VCaP (cell line): ENCODE results near the gene TBCC.
A peak's percentile ranks its signal among the peaks of the same experiment; 100 is the strongest.
"Not testable (repeated sequence)": the region's sequence is repeated elsewhere in the genome, so short reads cannot be mapped to it uniquely, and the experiment has no call there.

Source experiments
- H3K27ac ChIP-seq: fragments of 450-650 bp; 2 replicates; pipeline ENCODE4 v1.5.1; 2017
- TF ChIP-seq, protein P1 (sequence below): fragments of 450-650 bp; conservative IDR thresholded peaks from 2 replicates; pipeline ENCODE4 v1.5.1; 2017; ENCODE audit warnings: mild to moderate bottlenecking, moderate library complexity

The TBCC gene

DNA sequence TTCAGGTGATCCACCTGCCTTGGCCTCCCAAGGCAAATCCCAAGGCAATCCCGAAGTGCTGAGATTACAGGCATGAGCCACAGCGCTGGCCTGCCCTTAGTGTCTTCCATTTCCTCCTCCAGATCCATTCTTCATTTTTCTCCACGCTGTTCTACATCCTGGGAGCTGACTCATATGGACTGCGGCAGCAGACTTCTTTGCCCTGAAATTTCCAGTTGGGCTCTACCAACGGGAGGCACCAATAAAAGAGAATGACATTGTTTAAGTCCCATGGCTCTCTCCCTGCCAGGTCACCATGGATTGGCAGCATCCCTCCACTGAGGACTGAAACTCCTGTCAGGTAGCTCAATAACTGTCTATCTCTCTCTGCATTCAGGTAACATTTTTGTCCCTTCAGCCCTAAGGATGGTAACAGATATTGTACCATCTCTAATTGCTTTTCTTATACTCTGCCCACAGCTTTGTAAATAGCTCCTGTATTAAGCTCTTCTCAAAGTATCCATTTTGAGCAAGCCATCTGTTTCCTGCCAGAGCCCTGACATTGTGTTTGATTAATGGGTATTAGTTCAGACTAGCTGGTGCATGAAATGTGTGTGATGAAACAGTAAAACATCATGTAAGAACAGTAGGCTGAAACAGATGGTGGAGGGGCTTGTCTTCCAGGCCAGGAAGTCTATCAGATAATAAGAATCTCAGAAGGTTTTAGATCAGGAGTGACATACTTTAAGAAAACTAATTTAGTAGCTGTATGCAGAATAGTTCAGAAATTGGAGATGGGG, 3.6 kb downstream of the TBCC start:
- no peak overlapping the region for H3K27ac ChIP-seq
- TF ChIP-seq, protein P1, sequence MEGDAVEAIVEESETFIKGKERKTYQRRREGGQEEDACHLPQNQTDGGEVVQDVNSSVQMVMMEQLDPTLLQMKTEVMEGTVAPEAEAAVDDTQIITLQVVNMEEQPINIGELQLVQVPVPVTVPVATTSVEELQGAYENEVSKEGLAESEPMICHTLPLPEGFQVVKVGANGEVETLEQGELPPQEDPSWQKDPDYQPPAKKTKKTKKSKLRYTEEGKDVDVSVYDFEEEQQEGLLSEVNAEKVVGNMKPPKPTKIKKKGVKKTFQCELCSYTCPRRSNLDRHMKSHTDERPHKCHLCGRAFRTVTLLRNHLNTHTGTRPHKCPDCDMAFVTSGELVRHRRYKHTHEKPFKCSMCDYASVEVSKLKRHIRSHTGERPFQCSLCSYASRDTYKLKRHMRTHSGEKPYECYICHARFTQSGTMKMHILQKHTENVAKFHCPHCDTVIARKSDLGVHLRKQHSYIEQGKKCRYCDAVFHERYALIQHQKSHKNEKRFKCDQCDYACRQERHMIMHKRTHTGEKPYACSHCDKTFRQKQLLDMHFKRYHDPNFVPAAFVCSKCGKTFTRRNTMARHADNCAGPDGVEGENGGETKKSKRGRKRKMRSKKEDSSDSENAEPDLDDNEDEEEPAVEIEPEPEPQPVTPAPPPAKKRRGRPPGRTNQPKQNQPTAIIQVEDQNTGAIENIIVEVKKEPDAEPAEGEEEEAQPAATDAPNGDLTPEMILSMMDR = no peak

DNA sequence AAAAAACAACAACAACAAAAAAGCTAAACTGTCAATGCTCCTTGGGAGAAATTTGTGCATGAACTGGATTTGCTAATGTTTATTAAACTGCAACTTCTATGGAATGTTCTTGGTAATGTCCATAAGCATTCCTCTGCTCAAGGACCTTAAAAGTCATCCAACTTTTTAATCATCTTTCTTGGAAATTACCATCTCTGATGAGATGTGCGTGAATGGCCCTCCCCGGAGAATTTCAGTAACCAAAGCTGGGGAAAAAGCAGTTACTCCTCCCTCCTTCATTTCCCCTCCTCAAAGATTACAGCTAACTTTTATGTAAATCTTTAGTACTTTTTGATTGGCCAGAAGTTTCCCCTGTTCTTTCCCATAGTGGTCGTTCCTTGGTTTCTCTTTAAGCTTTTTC, 5.2 kb downstream of the TBCC start:
- H3K27ac ChIP-seq = no peak overlapping the region
- TF ChIP-seq, protein P1 = no peak

DNA sequence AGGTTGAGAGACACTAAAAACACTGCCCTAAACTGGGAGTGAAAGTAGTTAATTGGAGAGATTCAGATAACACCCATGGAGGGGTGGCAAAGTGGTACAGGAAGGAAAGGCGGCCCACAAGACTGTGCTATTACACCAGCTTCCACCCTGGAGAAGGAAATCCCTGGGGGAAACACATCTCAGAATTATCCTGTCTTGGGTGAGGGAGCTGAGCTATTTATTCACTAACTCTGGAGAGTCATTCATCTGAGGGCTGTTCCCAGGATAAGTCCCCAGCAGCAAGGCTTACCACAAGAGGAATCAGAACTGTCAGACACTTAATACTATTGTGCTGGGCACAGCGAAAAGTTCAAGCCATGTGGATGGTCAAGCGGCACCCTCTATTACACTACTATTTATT, 9.9 kb downstream of the TBCC start:
- TF ChIP-seq, protein P1 = no peak
- H3K27ac ChIP-seq = no peak overlapping the region

DNA sequence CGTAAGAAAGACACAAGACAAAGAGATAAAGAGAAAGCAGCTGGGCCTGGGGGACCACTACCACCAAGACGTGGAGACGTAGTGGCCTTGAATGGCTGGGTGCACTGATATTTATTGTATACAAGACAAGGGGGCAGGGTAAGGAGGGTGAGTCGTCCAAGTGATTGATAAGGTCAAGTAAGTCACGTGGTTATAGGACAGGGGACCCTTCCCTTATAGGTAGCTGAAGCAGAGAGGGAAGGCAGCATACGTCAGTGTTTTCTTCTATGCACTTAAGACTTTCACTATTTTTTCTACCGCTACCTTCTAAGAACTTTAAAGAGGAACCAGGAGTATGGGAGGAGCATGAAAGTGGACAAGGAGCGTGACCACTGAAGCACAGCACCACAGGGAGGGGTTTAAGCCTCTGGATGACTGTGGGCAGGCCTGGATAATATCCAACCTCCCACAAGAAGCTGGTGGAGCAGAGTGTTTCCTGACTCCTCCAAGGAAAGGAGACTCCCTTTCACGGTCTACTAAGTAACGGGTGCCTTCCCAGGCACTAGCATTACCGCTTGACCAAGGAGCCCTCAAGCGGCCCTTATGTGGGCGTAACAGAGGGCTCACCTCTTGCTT, 11.9 kb downstream of the TBCC start:
- H3K27ac ChIP-seq = not testable (repeated sequence)

DNA sequence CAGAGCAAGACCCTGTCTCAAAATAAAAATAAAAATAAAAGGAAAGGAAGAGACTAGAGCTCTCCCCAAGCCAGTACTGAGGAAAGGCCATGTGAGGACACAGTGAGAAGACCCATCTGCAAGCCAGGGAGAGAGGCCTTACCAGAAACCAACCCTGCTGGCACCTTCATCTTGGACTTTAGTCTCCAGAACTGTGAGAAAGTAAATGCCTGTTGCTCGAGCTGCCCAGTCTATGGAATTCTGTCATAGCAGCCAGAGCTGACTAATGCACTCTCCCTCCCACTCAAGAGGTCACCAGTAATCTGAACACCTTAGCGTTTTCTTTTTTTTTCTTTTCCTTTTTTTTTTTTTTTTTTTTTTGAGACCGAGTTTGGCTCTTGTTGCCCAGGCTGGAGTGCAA, 16.2 kb downstream of the TBCC start:
- TF ChIP-seq, protein P1 = no peak
- H3K27ac ChIP-seq = no peak overlapping the region

DNA sequence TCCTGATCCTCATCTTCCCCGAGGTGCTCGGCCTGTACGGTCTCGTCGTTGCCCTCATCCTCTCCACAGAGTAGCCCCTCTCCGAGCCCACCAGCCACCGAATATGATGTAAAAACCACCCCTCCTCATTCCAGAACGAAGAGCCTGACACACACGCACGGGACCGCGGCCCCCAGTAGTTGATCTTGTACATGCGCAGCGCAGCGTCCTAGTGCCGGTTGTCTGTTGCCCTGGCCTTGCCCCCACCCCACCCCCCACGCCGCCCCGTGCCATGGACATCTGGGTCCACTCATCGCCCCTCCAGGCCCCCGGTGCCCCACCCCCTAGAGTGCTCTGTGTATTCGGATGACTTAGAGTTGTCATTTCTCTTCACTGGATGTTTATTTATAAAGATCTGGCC, 18.3 kb downstream of the TBCC start:
- H3K27ac ChIP-seq = no peak overlapping the region

DNA sequence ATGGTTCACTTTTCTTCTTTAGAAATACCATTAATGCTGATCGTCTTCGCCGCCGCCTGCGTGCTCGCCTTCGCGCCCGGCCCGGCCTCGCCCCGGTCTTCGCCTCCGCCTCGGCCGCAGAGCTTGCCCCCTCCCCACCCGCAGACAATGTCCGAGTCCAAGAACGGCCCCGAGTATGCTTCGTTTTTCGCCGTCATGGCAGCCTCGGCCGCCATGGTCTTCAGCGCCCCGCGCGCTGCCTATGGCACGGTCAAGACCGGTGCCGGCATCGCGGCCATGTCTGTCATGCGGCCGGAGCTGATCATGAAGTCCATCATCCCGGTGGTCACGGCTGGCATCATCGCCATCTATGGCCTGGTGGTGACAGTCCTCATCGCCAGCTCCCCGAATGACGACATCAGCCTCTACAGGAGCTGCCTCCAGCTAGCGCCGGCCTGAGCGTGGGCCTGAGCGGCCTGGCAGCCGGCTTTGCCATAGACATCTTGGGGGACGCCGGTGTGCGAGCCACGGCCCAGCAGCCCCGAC, 18.8 kb downstream of the TBCC start:
- TF ChIP-seq, protein P1 = no peak
- peak overlapping the region; percentile 43; the same call in 1 of the 2 replicates for H3K27ac ChIP-seq

More for the DNA sequence above, 18.3 kb downstream of the TBCC start:
- TF ChIP-seq, protein P1 = no peak

DNA sequence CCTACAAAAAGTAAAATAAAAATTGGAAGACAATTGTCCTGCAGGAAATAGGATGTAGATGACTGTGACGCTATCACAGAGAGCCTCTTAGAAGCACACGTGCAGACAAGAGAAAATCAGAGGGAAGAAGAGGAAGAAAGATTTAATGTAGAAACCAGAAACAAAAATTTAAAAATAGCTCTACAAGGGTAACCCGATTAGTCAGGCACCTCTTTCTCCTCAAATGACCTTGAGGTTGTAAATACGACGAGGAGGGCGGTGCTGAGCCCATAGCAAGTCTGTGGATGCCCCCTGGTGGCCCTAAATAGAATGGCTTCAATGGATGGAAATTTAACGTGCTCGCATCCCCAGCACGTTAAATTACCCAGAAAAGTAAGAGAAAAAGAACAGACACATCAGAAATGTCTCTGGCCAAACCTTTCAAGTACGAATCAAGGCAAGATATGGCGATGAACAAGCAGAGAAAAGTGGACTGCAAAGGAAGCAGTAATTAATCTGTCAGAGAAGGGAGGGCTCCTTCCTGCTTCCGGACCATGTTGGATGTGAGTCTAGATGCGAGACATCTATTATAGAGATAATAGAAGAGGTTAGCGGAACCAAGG, 19.3 kb downstream of the TBCC start:
- TF ChIP-seq, protein P1 = peak; percentile 92
- peak overlapping the region; percentile 43; the same call in 1 of the 2 replicates for H3K27ac ChIP-seq
